ENCODE results near the gene COX6B1.

The COX6B1 gene

GRCh38 chr19:35693835-35694599 lies 45.9 kb downstream of the COX6B1 start (continued):
- TF ChIP-seq ZBTB49 (tag by site-specific recombination; IDR thresholded peaks at IDR 0.05; ENCODE audit: low read depth) (no peak), ZNF626 (tag by site-specific recombination; IDR thresholded peaks at IDR 0.05) (no peak), ZNF670 (tag by site-specific recombination; IDR thresholded peaks at IDR 0.05; ENCODE audit: low read depth) (peak; percentile 76), PATZ1 (tag by site-specific recombination; IDR thresholded peaks at IDR 0.05) (peak; percentile 55), PRDM1 (tag by site-specific recombination; IDR thresholded peaks at IDR 0.05) (peak; percentile 47), MZF1 (tag by site-specific recombination; IDR thresholded peaks at IDR 0.05; ENCODE audit: borderline replicate concordance) (no peak; the same call in 1 of the 2 replicates), ZNF121 (tag by site-specific recombination; IDR thresholded peaks at IDR 0.05) (0 out of 2 replicates have a peak, but pooled peaks have one; percentile 8), FEZF1 (tag by site-specific recombination; IDR thresholded peaks at IDR 0.05) (no peak), GLI2 (tag by site-specific recombination; IDR thresholded peaks at IDR 0.05; ENCODE audit: borderline replicate concordance, low read depth) (no peak), ZNF776 (tag by site-specific recombination; IDR thresholded peaks at IDR 0.05; ENCODE audit: borderline replicate concordance) (no peak), GLI4 (tag by site-specific recombination; IDR thresholded peaks at IDR 0.05) (no peak), ZNF544 (tag by site-specific recombination; IDR thresholded peaks at IDR 0.05) (no peak), EGR2 (tag by site-specific recombination; IDR thresholded peaks at IDR 0.05; ENCODE audit: low read depth) (peak; percentile 100), GFI1B (tag by site-specific recombination; IDR thresholded peaks at IDR 0.05) (no peak), ZNF701 (tag by site-specific recombination; IDR thresholded peaks at IDR 0.05) (peak; percentile 87; the same call in 1 of the 2 replicates), TCF7L2 (IDR thresholded peaks at IDR 0.05; ENCODE audit: borderline replicate concordance, low read depth, low read length) (no peak), ZNF302 (tag by site-specific recombination; IDR thresholded peaks at IDR 0.05; ENCODE audit: low read depth) (peak; percentile 86; the same call in 1 of the 2 replicates), ZNF433 (tag by site-specific recombination; IDR thresholded peaks at IDR 0.05; ENCODE audit: low read depth) (peak; percentile 48; the same call in 1 of the 2 replicates)

- Histone ChIP-seq H3K36me3 (ENCODE audit: control insufficient read depth in 2 of 2, insufficient read depth in 1 of 2, low read length in 2 of 2) (no peaks in the 10 kb centered on the region), H3K9me3 (ENCODE audit: control insufficient read depth, insufficient read depth, low read depth, low read length) (no peaks in the 10 kb centered on the region; the same call in 1 of the 2 replicates), H3K27ac (ENCODE audit: extremely low read depth, low read depth, low read length) (no peak overlapping the region), H3K4me3 (ENCODE audit: low read depth, low read length) (no peak overlapping the region), H3K4me1 (ENCODE audit: control insufficient read depth, insufficient read depth, low read length) (no peaks in the 10 kb centered on the region)
- ChIA-PET CTCF (interaction anchor here (0.5 to 10.4 kb wide), 14 partner anchors 8 to 1521 kb away, joined by 3 to 119 read pairs (median 4); partner anchors contain the start of genes LIN37, PSENEN, U2AF1L4 and ZBTB32), POLR2A (interaction anchor here (1.2 to 2.4 kb wide), 2 partner anchors 18 to 235 kb away, joined by 3 to 6 read pairs; no protein-coding TSS in a partner anchor)
- TF ChIP-seq ZNF580 (tag by site-specific recombination; IDR thresholded peaks at IDR 0.05) (no peak), ZNF548 (tag by site-specific recombination; IDR thresholded peaks at IDR 0.05) (peak; percentile 97), RBAK (tag by site-specific recombination; IDR thresholded peaks at IDR 0.05) (peak; percentile 94), ZNF280D (tag by site-specific recombination; IDR thresholded peaks at IDR 0.05) (0 out of 2 replicates have a peak, but pooled peaks have one; percentile 11), KLF16 (tag by site-specific recombination; IDR thresholded peaks at IDR 0.05) (no peak), ZNF302 (tag by site-specific recombination; IDR thresholded peaks at IDR 0.05; ENCODE audit: low read depth) (no peak), FEZF1 (tag by site-specific recombination; IDR thresholded peaks at IDR 0.05) (no peak), ZNF76 (tag by site-specific recombination; IDR thresholded peaks at IDR 0.05; ENCODE audit: borderline replicate concordance, low read depth) (no peak)
Observed at GRCh38 chr19:35695895-35696422, 47.8 kb downstream of the COX6B1 start.

All from HEK293 (cell line).